HG02970 (cell line): ENCODE data around the gene VPREB3.

Experiments
- ATAC-seq: cut with Tn5 transposase; IDR thresholded peaks from one replicate; pipeline ENCODE4 v1.9.1; 2021; ENCODE audit warnings: mild to moderate bottlenecking, moderate library complexity, moderate number of reproducible peaks; ENCODE audit not compliant: unreplicated experiment, low FRiP score

VPREB3 gene

GRCh38 chr22:23783265-23784150 lies 29.3 kb upstream of the VPREB3 start:
- no peak for ATAC-seq

- ATAC-seq, result no peak
These were observed 28.5 kb upstream of the VPREB3 start for GRCh38 chr22:23782703-23783102.

GRCh38 chr22:23782252-23782651 lies 28.0 kb upstream of the VPREB3 start:
- no peak for ATAC-seq

- ATAC-seq, result no peak
These were observed 27.4 kb upstream of the VPREB3 start for GRCh38 chr22:23781511-23782183.

GRCh38 chr22:23781065-23781464 lies 26.8 kb upstream of the VPREB3 start:
- no peak for ATAC-seq

GRCh38 chr22:23780146-23780748 lies 26.0 kb upstream of the VPREB3 start:
- ATAC-seq, result no peak

- ATAC-seq, result no peak
These were observed 25.5 kb upstream of the VPREB3 start for GRCh38 chr22:23779731-23780130.

- ATAC-seq, result no peak
These were observed 24.9 kb upstream of the VPREB3 start for GRCh38 chr22:23779083-23779482.

- ATAC-seq, result no peak
These were observed 24.3 kb upstream of the VPREB3 start for GRCh38 chr22:23778577-23778900.

- ATAC-seq, result no peak
These were observed 23.8 kb upstream of the VPREB3 start for GRCh38 chr22:23777776-23778576.

- no peak for ATAC-seq
These were observed 21.7 kb upstream of the VPREB3 start for GRCh38 chr22:23775779-23776375.

GRCh38 chr22:23774922-23775436 lies 20.8 kb upstream of the VPREB3 start:
- no peak for ATAC-seq

GRCh38 chr22:23774114-23774921 lies 20.1 kb upstream of the VPREB3 start:
- no peak for ATAC-seq

- no peak for ATAC-seq
These were observed 19.4 kb upstream of the VPREB3 start for GRCh38 chr22:23773483-23774113.

- ATAC-seq, result no peak
These were observed 18.6 kb upstream of the VPREB3 start, which contains the start of gene MMP11 for GRCh38 chr22:23772649-23773473. Gene MMP11, plus strand, starts transcription at chr22:23772849. Its CDS starts 22 bp downstream, at chr22:23772871.

- no peak for ATAC-seq
These were observed 18.1 kb upstream of the VPREB3 start for GRCh38 chr22:23772315-23772648.

GRCh38 chr22:23769321-23769965 lies 15.2 kb upstream of the VPREB3 start:
- no peak for ATAC-seq
